Measurements from ENCODE around the gene SPATA19.

DNA sequence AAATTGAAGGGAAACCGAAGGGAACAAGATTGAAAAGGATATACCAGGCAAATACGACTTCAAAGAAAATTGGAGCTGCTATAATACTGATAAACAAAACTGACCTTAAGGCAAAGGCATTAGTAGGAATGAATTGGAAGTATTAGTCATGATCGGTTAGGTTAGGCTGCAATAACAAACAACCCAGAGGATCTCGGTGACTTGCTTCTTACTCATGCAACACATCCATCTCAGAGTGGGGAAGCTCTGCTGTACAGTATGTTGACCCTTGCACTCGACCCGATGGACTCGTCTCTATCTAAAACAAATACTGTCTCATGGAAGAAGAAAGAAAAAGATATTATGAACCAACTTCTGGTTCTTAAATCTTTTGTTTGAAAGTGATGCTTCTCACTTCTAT lies 42.3 kb downstream of the SPATA19 start:
- TF ChIP-seq GATA2 (IDR thresholded peaks at IDR 0.05; ENCODE audit: low read depth, low read length): no peak
- no peak for TF ChIP-seq GATA3 (IDR thresholded peaks at IDR 0.05; ENCODE audit: low read depth, low read length)
